HT1080 (cell line): ENCODE measurements around the gene LATS2. TPM values are rescaled to one million over a fixed set of nuclear protein-coding genes. Genes with fewer than 3 reads are reported as not detected.
"Not testable (repeated sequence)": the region's sequence is repeated elsewhere in the genome, so short reads cannot be mapped to it uniquely, and the experiment has no call there.

Experiments used
- DNase-seq: peaks from one replicate; pipeline ENCODE4 v3.0.0-alpha.2; 2015; ENCODE audit warnings: low read depth
- total RNA-seq: library from RNA; depleted of rRNA; stranded (reverse); fragments of >200 nt; shearing (Covaris generic); gene quantifications from 2 replicates; pipeline ENCODE4 v1.2.3, GENCODE V29; 2014

LATS2 gene
- total RNA-seq, 1 experiment from 2014 or later, result 11.7 TPM

DNA sequence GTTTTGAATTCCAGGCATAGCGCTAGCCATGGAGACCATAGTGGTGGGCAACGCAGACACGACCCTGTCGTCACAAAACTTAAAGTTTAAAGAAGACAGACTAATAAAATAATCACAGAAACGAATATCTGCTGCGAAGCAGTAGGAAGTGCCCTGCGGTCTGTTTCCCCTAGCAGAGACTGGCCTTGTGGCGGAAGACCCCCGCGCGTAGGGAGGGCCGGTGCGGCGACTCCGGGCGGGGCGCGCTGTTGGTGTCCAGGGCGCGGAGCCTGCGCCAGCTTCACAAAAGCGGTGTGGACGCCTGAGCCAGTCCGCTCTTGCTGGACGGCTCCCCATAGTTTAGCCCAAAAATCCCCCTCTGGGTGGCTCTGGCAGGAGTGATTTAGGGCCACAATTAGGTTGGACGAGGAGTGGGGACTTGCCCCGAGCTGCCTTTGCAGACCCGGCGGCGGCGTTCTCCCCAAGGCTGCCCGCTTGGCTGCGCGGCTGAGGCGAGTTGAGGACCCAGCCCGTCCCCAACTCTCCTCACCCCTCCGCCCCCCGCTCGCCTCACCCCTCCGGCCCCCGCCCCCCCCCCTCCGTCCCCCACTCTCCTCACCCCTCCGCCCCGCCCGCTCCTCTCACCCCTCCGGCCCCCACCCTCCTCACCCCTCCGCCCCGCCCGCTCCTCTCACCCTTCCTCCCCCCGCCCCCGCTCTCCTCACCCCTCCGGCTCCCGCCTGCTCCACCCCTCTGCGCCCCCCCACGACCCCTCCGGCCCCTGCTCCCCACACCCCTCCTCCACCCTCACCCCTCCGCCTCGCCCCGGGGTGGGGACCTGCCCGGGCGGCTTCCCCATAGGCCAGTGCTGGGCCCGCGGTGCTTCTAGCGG is 14.2 kb upstream of the LATS2 start:
- DNase-seq, result no peak

DNA sequence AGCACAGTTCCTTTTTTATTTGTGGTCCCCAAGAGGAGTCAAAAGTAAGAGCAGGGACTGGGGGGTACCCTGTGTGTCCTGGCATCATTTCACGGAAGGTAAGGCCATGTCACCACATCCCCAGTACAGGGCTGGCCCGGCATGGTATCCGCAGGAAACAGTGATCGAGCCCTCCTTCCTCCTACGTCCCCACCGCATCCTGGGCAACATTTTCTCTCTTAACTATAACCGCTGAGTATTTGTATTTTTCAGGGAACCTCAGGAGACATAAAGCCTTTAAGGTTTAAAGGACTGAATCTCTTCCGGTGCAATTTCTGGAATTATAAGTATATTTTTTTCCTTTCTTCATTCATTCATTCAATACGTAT is 13.6 kb upstream of the LATS2 start:
- DNase-seq, result no peak

DNA sequence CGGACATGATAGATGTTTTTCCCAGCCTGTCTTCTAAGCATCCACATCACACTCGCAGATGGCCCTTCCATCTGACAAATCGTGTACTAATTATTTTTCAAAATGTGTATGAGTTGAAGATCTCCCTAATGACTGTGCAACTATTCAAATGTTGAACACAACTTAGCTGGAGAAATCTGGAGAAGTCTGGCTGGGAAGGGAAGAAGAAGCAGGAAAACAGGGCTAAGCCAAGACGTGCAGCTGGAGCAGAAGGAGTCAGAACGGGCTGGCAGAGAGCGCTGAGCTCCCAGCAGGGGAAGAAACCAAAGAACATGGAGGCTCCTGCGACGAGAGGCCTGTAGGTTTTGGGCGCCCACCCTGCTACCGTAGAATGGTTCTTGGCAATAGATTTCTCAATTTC is 13.2 kb upstream of the LATS2 start:
- DNase-seq, result no peak

DNA sequence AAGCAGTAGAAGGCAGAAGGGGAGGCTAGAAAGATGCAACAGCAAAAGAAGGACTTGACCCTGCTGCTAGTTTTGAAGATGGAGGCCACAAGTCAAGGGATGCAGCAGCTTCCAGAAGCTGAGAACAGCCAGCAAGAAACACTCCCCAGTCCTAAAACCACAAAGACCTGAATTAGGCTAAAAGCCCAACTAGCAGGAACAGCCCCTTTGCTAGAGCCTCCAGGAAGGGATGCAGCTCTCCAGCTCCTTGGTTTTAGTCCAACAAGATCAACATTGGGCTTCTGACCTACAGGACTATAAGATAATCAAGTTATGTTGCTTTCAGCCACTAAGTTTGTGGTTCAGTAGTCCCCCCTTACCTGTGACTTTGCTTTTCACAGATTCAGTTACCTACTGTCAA is 10.5 kb upstream of the LATS2 start:
- no peak for DNase-seq

DNA sequence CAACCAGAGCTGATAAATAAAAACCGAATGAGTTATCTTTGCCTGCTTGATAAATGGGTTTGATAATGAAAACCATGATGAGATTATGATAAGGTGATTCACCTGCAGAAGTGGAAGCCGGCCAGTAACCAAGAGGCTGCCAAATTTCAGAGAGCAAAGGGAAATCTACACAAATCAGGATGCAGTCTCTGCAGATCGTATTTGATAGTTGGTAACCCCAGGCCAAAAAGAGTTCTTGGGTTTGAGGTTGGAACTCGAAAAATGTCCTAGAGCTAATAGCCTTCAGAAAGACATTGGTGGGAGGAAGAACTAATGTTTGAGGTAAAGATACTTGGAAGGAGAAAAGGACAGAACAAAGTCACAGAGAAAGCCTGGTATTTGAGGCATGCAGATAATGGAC is 9.6 kb upstream of the LATS2 start:
- no peak for DNase-seq

DNA sequence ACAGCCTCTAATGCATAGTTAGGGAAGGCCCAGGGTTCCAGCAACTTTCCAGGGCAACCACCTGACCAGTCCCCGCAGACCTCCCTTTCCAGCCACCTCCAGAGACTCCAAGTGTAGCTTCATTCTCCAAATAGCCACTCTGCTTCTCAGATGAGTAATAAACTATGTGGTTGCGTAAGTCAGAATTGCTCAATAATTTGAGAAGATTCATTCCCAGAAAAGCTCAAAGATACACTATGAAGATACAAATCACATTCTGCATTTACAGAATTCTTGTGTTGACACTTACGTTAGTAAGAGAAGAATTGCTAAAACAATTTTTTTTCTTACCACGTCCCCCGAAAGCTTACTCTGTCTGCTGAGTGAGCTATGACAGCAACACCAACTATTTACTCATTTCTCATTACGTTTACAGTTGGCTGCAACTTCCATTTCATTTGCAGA is 8.2 kb upstream of the LATS2 start:
- DNase-seq, result peak; percentile 93

DNA sequence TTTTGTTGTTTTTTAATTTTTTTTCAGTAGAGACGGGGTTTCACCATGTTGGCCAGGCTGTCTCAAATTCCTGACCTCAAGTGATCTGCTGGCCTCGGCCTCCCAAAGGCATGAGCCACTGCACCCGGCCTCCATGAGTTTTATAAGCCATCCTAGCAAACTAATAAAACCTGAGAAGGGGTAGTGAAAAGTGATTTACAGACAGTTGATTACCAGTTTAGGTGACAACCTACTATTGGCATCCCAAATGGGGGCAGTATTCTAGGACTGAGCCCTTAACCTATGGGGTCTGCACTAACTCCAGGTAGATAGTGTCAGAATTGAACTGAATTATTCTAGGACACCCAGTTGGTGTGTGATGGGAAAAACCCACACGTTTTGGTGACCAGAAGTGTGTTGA is 6.5 kb upstream of the LATS2 start:
- DNase-seq, result no peak

DNA sequence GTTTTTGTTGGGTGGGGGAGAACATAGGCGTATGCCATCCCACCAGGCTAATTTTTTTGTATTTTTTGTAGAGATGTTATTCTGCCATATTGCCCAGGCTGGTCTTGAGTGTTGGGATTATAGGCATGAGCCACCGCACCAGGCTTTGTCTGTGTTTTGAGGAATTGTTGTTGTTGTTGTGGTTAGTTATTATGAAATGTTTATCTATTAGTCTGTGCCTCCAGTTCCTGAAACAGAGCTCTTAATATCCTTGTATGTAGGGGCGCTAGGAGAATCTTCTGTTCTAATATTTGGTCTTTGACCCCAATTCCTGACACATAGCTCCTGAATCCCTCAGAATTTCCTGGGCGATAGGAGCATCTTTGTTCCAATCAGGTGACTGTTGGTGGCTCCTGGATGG is 5.6 kb upstream of the LATS2 start:
- no peak for DNase-seq

DNA sequence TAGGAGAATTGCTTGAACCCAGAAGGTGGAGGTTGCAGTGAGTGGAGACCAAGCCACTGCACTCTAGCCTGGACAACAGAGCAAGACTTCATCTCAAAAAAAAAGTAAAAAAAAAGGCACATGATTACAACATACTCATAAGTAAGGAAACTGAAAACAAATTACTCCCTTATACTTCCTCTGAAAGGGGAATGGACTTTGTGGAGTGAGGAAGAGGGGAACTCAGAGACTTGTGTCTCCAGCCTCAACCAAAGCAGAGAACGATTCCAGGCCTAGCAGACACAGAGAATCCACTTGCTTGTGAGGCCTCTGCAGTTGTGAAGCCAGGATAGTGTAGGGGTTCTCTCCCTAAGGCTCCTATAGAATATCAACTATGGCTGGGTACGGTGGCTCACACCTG is 4.3 kb upstream of the LATS2 start:
- DNase-seq, result no peak

DNA sequence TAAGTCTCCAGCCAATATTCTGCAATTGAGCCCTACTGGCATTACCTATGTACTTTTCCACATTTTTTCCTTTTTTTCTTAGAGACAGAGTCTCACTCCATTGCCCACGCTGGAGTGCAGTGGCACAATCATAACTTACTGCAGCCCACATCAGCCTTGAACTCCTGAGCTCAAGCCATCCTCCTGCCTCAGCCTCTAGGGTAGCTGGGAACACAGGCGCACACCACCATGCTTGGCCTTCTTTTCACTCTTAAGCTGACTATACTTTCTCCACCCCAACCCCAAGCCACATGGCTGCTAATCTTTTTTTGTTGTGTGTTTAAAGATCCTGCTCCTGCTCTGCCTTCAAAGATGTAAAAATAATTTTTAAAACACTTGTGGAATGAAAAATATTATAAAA is 1.6 kb upstream of the LATS2 start:
- DNase-seq, result no peak

DNA sequence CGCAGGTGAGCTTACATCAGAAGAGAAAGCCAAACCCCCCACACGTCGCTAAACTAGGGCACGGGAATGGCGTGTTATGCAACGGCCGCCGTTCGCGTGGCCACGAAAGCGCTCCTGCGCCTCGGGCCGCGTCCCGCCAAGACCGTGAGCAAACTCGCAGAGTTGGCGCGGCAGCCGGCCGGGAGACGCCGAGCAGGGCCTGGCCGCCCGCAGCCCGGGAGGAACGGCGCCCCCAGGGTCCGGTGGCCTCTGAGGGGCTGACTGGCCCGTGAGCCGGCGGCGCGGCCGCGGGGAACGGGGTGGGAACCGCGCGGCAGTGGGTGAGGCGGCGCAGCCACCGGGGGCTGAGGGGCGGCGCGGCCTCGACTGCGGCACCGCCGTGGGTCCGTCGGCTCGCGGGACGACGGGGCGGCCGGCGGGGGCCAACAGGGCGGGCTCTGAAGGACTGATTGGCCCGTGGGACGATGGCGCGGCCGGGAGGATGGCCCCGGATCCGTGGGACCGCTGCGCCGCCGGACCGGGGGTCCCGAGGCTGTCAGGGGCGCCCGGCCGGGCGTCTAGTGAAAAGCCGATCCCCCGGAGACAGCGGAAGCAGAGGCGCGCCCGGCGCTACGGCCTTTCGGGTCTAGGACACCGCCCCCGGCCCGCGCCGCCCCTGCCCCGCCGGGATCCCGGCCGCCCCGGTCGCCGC is 903 bp downstream of the LATS2 start:
- DNase-seq, result no peak

DNA sequence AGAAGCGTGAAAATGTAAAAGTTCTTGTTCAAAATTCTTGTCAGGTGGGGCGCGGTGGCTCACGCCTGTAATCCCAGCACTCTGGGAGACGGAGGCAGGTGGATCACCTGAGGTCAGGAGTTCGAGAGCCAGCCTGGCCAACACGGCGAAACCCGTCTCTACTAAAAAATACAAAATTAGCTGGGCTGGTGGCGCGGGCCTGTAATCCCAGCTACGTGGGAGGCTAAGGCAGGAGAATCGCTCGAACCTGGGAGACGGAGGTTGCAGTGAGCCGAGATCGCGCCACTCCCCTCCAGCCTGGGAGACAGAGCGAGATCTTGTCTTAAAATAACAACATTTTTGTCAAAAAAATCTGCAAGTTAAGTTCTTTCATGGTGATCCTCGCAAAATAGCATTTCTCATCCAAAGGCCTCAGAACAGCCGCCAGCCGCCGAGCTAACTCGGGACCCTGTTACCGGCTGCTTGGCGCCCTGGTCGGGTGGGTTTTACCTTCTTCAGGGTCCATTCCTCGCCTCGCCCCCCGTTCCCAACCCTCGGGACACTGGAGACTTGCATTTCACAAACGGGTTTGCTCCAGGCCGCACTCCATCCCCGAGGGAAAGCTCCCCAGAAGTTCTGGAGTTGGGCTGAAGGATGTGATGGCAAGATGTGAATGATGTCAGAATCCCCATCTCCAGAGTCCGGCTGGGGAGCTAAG is 1.6 kb downstream of the LATS2 start:
- DNase-seq, result peak; percentile 31

DNA sequence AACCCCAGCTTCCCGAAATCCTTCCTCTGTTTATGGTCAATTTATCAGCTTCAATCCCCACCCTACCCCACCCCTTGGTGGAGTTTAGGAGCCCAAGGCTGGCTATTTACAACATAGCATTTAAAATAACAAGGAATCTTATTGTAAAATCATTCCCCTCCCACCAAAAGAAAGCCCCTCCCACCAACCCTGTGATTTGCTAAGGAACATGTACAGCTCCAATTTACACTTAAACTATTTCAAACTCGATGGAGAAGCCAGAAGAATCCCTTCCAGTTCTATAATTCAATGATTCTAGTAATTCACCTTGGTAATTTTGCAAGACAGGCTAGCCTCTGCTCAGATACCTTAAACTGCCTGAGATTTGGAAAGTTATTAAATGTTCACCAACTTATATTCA is 3.0 kb downstream of the LATS2 start:
- no peak for DNase-seq

DNA sequence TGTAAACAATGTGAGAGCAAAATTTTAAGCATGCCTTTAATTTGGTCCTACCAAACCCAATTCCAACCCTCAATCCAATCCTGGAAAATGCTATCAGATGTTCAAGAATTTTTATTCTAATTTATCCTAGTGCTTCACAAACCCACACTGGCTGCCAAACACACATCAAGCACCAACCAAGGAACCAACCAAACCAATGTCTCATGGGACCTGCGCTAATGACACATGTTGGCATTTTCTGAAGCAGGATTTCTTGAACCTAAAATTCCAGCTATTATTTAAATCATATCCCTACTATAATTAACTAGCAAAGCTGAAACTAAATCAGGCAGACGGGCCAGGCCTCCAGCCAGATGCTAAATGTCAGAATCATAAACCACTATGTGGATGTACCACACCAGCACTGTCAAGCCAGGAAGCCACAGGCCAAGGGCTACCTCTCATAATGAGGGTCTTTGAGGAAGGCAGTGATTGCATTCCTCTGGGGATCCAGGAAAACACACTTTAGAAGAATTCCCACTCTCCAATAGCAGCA is 5.8 kb downstream of the LATS2 start:
- DNase-seq, result no peak

DNA sequence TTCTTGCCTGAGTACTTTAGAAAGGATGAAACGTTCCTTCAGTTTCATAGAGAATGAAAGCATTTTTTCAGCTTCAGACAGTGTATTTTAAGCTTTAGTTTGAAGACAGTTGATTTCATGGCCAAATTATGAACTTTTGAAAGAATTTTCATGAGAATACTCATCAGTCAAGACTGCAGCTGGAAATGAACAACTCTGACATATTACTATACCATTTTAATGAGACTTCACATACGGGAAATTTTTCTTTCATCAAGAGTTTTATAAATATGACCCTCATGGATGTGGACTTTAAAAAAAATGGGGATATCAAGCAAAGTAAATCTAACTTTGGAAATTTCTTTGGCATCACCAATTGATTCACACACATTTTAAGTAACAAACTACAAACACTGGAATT is 6.4 kb downstream of the LATS2 start:
- no peak for DNase-seq

DNA sequence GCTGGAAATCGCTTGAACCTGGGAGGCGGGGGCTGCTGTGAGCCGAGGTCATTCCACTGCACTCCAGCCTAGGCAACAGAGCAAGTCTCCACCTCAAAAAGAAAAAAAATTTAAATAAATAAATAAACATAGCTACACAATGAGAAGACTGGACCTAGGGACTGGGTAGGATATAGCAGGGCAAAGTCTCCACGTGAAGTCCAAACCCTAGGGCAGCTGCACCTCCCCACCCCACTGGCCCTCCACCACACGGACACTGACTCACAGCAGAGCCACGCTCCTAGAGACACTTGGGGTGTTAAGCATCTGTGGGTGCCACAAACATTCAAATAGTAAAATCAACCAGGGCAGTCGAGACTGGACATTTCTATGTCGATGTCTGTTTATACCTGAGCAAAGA is 7.1 kb downstream of the LATS2 start:
- DNase-seq, result no peak

DNA sequence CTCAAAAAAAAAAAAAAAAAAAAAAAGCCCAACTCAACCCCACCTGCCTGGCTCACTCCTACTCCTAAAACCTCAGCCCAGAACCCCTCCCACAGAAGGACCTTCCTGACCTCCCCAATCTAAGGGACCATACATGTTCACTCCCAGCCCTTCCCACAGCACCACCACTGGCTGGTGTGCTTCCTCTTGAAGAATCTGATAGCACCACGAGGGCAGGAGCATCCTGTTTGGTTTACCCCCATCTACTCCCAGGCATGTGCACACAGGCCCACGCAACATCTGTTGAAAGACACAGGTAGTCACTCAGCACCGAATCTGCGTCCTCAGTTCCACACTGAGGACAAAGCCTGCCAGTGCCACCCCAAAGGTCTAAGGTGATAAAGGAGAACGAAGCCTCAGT is 8.2 kb downstream of the LATS2 start:
- DNase-seq, result no peak

DNA sequence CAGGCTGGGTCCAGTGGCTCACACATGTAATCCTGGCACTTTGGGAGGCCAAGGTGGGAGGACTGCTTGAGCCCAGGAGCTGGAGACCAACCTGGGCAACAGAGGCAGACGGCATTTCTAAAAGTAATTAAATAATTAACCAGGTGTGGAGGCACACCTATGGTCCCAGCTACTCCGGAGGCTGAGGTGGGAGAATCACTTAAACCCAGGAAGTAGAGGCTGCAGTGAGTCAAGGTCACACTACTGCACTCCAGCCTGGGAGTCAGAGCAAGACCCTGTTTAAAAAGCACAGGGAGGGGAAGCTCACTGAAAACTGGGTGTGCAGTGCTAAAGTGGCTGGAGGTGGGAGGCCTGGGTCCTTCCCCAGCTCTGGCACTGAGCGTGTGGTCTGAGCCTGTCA is 9.7 kb downstream of the LATS2 start:
- DNase-seq, result no peak

DNA sequence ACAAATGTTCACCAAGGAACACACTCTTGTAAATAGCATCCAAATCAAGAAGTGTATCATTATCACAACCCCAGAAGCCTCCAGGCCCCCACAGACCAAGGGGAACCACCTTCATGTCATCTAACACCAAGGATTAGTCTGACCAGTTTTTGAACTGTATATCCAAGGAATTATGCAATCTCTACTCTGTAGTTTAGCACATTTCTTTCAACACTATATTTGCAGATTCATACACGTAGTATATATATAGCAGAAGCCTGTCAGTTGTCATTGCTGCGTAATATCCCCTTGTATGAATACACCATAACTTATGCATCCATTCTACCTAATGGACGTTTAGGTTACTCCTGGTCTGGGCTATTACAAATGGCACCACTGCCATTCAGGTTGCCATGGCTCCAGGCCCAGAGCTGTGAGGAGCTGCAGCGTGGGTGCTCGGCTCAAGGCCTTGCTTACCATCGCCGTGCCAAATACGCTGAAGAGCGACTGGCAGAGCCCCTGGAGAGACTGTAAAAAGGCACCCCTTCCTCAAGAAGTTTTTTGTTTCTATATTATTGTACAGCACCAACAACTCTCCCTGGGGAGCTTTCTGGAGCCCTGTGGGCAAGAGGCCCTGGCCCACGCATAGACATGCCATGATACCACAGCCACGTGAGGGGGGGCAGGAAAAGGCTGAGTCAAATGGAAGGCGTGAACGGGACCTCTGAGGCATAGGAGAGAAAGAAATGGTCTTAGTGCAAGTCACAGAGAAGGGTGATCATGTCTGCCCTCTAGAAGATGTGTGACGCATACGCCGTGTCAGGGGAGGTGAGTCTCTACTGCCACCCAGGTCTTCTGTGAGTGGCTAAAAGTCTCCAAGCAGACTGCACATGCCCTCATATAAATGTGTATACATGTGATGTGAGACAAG is 10.8 kb downstream of the LATS2 start:
- peak; percentile 5 for DNase-seq

DNA sequence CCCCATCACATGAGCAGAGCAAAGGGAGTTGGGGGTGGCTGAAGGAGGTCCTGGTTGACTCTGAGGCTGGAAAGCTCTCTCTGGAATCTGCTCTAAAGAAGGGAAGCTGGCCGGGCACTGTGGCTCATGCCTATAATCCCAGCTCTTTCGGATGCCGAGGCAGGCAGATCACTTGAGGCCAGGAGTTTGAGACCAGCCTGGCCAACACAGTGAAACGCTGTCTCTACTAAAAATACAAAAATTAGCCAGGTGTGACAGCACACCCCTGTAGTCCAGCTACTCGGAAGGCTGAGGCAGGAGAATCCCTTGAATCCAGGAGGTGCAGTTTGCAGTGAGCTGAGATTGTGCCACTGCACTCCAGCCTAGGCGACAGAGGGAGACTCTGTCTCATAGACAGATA is 11.7 kb downstream of the LATS2 start:
- DNase-seq, result not testable (repeated sequence)
